T47D (cell line): Measurements from ENCODE around the gene PIGL.
"Not testable (repeated sequence)": the region's sequence is repeated elsewhere in the genome, so short reads cannot be mapped to it uniquely, and the experiment has no call there.

Source experiments
- DNase-seq, 2 experiments: peaks; one replicate each; pipeline versions ENCODE4 v3.0.0 to v3.0.0-alpha.2; 2011 to 2012; ENCODE audit warnings: low read depth in 1 of 2, low spot score in 1 of 2
- JUND ChIP-seq: IDR thresholded peaks from 2 replicates; pipeline ENCODE4 v1.6.1; 2012; ENCODE audit warnings: low read depth
- in situ Hi-C: cut with HindIII; loops from 2 replicates; pipeline ENCODE4 v1.10.0; 2016; ENCODE audit warnings: low sequenced_read_pairs, low pct_unique_long_range_greater_than_20kb

PIGL gene

DNA sequence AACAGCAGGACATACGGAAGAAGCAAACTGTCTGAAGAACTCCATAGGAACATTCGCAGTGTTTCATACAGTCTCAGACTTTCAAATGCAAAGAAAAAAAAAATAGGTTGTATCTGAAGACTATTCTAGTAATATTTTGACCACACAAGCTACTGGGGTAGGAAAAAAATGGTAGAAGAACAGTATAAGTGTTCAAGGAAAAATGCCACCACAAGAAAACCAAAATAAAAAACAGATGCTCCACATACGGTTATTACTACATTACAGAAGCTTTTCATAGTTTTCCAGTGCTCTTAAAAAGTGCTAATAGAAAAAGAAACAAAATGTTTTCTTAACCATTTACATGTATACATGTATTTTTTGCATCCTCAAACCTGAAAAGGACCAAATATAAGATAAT is 5.4 kb upstream of the PIGL start:
- no peak for DNase-seq
- no peak for TF ChIP-seq JUND
- in situ Hi-C loops: no loop called here

- in situ Hi-C loops: no loop called here
- DNase-seq: no peak
- no peak for TF ChIP-seq JUND
These were observed 4.2 kb upstream of the PIGL start for GRCh38 chr17:16212793-16213192.

GRCh38 chr17:16214190-16215001 is 2.6 kb upstream of the PIGL start:
- DNase-seq: peak; percentile 1 to 21
- in situ Hi-C loops: no loop called here

DNA sequence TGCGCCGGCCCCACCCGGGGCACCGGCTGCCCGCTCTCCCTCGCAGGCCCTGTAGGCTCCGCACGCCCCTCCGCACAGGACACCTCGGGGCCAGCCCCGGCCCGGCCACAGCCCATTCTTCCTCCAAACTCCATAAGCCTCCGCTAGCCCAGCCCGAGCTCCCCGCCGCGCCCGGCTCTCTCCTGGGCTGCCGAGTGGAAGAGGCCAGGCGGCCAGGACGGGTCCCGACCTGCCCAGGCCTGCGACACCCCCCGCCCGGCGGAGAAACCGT is 2.1 kb upstream of the PIGL start:
- in situ Hi-C loops: no loop called here
- TF ChIP-seq JUND: no peak
- DNase-seq: peak in 1 of 2 experiments; percentile 12

More at GRCh38 chr17:16214190-16215001, 2.6 kb upstream of the PIGL start:
- no peak for TF ChIP-seq JUND

GRCh38 chr17:16215273-16215964 is 1.6 kb upstream of the PIGL start, which contains the start of gene NCOR1:
NCOR1 (minus strand) TSS chr17:16215534; CDS start chr17:16194569, 20,965 bp downstream.
- in situ Hi-C loops: no loop called here
- peak; percentile 54 to 92 for DNase-seq
- no peak for TF ChIP-seq JUND

DNA sequence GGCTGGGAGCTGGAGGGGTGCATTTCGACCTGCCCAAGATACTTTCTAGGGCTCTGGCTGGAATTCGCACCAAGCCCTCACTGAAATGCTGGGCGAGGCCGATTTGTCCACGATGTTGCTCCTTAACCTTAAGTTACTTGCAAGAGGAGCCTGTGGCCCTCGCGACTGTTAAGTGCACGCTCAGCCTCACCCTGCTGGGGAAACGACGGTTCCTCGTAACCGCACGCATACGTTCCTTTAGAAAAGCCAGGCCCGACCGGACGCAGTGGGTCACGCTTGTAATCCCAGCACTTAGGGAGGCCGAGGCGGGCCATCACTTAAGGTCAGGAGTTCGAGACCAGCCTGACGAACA is 1.1 kb upstream of the PIGL start:
- DNase-seq: no peak
- no peak for TF ChIP-seq JUND
- in situ Hi-C loops: no loop called here

GRCh38 chr17:16216341-16217001 is 539 bp upstream of the PIGL start:
- DNase-seq, in situ Hi-C loops: not testable (repeated sequence)

DNA sequence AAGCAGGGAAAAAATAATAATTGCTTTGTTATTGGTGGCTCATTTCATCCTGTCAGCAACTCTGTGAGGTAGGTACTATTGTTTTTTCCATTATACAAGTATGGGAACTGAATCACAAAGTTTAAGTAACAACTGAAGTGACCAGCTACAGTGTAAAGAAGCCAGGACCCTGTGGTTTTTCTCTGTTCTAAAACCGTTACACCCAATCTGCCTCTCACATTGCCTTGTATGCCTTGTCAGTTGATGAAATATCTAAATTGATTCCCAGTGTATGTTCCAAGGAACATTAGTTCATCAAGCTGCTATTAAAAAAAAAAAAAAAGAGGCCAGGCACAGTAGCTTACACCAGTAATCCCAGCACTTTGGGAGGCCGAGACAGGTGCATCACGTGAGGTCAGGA is 5.4 kb downstream of the PIGL start:
- TF ChIP-seq JUND: no peak
- DNase-seq: no peak
- in situ Hi-C loops: no loop called here

DNA sequence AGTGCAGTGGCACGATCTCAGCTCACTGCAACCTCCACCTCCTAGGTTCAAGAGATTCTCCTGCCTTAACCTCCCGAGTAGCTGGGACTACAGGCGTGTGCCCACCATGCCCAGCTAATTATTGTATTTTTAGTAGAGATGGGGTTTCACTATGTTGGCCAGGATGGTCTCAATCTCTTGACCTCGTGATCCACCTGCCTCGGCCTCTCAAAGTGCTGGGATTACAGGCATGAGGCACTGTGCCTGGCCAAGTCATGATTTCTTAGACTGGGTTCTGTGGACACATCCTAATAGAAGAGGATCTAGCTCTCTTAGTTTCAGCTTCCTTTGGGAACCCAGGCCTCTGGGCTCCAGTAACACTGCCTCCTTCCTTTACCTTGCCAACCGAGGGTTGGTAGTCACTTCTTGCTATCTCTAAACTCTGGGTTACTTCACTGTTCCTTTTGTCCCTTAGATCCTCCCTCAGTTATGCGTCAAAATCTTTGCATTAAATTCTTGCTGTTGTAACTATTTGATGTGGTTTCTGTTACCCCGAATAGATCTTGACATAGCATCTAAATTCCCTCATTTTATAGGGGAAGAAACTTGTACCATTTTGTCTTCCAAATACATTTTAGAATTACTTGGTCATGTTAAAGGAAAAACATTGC is 13.0 kb downstream of the PIGL start:
- in situ Hi-C loops, DNase-seq: not testable (repeated sequence)

DNA sequence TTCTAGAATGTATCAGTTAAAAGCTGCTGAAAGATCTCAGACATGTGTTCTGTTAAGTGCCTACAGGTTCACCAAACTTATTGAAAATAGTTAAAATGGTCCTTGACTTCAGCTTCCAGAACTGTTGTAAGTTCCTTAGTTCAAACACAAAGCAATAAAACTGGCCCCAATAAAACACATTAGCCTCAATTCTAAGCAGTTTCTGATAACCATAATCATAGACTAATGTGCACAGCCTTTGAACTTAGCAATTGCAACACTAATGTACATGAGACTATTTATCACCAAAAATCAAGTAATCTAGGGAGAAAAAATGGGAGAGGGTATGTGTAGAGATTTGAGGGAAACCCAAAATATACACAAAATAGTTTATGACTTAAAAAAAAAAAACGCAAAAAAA is 15.4 kb downstream of the PIGL start:
- in situ Hi-C loops: no loop called here

DNA sequence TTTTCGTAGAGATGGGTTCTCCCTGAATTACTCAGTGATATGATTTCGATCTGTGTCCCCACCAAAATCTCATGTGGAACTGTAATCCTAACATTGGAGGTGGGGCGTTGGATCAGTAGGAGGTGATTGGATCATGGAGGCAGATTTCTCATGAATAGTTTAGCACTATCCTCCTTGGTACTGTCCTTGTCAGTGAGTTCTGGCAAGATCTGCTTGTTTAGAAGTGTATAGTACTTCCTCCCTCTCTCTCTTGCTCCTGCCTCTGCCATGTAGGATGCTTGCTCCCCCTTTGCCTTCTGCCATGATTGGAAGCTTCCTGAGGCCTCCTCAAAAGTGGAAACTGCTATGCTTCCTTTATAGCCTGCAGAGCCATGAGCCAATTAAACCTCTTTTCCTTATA is 22.9 kb downstream of the PIGL start:
- in situ Hi-C loops: no loop called here
- no peak for DNase-seq
- no peak for TF ChIP-seq JUND

More for the DNA sequence above, 15.4 kb downstream of the PIGL start:
- DNase-seq: no peak
- TF ChIP-seq JUND: no peak

GRCh38 chr17:16241906-16242399 is 24.9 kb downstream of the PIGL start:
- in situ Hi-C loops: no loop called here
- no peak for DNase-seq
- no peak for TF ChIP-seq JUND

- in situ Hi-C loops: no loop called here
- no peak for TF ChIP-seq JUND
- no peak for DNase-seq
These were observed 26.4 kb downstream of the PIGL start for GRCh38 chr17:16243385-16243784.
